Upper lobe of left lung (tissue), 6 donors: ENCODE results near the gene LCA5L. TPM values are rescaled to one million over a fixed set of nuclear protein-coding genes. Genes with fewer than 3 reads are reported as not detected.
"Not testable (repeated sequence)": the region's sequence is repeated elsewhere in the genome, so short reads cannot be mapped to it uniquely, and the experiment has no call there.

Experiments used
- ATAC-seq, 2 donors: fragments of 200-7000 bp; cut with Tn5 transposase; one replicate each; pipeline ENCODE4 v1.9.1; 2022; ENCODE audit warnings: mild to moderate bottlenecking in 2 of 2, moderate library complexity in 2 of 2; ENCODE audit not compliant: low FRiP score in 2 of 2
- DNase-seq, 2 donors: peaks; one replicate each; pipeline ENCODE4 v3.0.0-alpha.2; 2019 to 2020
- H3K27ac ChIP-seq, 4 donors: fragments of 200-600 bp; sonication (generic); one replicate each; pipeline ENCODE4 v1.5.1; 2016 to 2019
- H3K27me3 ChIP-seq, 4 donors: fragments of 200-600 bp; sonication (generic); one replicate each; pipeline ENCODE4 v1.5.1; 2017 to 2019
- H3K36me3 ChIP-seq, 4 donors: fragments of 200-600 bp; sonication (generic); one replicate each; pipeline ENCODE4 v1.5.1; 2016 to 2019
- H3K4me1 ChIP-seq, 4 donors: fragments of 200-600 bp; sonication (generic); one replicate each; pipeline ENCODE4 v1.5.1; 2018 to 2019
- H3K4me3 ChIP-seq, 4 donors: fragments of 200-600 bp; sonication (generic); one replicate each; pipeline ENCODE4 v1.5.1; 2017 to 2019; ENCODE audit warnings: mild to moderate bottlenecking in 2 of 4, moderate library complexity in 1 of 4
- H3K9me3 ChIP-seq, 4 donors: fragments of 200-600 bp; sonication (generic); one replicate each; pipeline ENCODE4 v1.5.1; 2018 to 2019
- EP300 ChIP-seq, 4 donors: sonication (generic); formaldehyde crosslinking; IDR thresholded peaks; one replicate each; pipeline ENCODE4 v1.5.1; 2017; ENCODE audit warnings: antibody characterized with exemption in 4 of 4, control low read depth in 2 of 4
- POLR2A ChIP-seq, 4 donors: fragments of 450-650 bp; IDR thresholded peaks; one replicate each; pipeline ENCODE4 v1.5.1; 2016 to 2017; ENCODE audit warnings: antibody characterized with exemption in 4 of 4, mild to moderate bottlenecking in 2 of 4
- POLR2AphosphoS5 ChIP-seq, 2 donors: sonication (generic); formaldehyde crosslinking; IDR thresholded peaks; one replicate each; pipeline ENCODE4 v1.5.1; 2017; ENCODE audit warnings: antibody characterized with exemption in 2 of 2
- WGBS, 2 donors: methylation state at CpG; one replicate each; pipeline ENCODE4 v1.1.5; 2017 to 2018; 5-methylcytosine and 5-hydroxymethylcytosine counted together
- total RNA-seq, 6 donors: library from RNA; depleted of rRNA in 4 of 6; stranded (reverse); fragments of >200 nt in 4 of 6; gene quantifications; one replicate each; pipeline versions ENCODE4 v1.1.0 to v1.2.1, GENCODE V29; 2016 to 2021
- TF ChIP-seq, protein P1 (sequence below), 6 experiments: fragments of 450-650 bp in 4 of 6; fragments of 200-600 bp in 2 of 6; sonication (generic) in 2 of 6; IDR thresholded peaks; one replicate each; pipeline ENCODE4 v1.5.1; 2016 to 2019; ENCODE audit warnings: antibody characterized with exemption in 6 of 6
- donor health status: DM: no; HTN: no; CAD: no; lungs with moderate emphysema.
- donor health status: DM: no; HTN: yes; CAD: no; lungs with severe emphysema.

LCA5L gene
- total RNA-seq, 6 donors from 2014 or later = 1.9 to 16.6 (median 2.5) TPM; not detected in 1

DNA sequence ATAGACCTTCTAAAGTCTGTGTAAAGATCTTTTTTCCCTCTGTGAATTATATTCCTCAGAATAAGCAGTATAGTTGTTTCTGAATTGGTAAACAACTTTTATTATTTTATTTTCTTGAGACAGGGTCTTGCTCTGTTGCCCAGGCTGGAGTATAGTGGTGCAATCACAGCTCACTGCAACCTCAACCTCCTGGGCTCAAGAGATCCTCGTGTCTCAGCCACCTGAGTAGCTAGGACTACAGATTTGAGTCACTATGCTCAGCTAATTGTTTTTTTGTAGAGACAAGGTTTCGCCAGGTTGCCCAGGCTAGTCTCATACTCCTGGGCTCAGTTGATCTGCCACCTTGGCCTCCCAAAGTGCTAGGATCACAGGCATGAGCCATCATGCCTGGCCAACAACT is 70.1 kb downstream of the LCA5L start:
- TF ChIP-seq, protein P1, sequence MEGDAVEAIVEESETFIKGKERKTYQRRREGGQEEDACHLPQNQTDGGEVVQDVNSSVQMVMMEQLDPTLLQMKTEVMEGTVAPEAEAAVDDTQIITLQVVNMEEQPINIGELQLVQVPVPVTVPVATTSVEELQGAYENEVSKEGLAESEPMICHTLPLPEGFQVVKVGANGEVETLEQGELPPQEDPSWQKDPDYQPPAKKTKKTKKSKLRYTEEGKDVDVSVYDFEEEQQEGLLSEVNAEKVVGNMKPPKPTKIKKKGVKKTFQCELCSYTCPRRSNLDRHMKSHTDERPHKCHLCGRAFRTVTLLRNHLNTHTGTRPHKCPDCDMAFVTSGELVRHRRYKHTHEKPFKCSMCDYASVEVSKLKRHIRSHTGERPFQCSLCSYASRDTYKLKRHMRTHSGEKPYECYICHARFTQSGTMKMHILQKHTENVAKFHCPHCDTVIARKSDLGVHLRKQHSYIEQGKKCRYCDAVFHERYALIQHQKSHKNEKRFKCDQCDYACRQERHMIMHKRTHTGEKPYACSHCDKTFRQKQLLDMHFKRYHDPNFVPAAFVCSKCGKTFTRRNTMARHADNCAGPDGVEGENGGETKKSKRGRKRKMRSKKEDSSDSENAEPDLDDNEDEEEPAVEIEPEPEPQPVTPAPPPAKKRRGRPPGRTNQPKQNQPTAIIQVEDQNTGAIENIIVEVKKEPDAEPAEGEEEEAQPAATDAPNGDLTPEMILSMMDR (IDR thresholded peaks at IDR 0.05) = no peak
- no peak for TF ChIP-seq POLR2AphosphoS5 (IDR thresholded peaks at IDR 0.05)
- no peak for TF ChIP-seq EP300 (IDR thresholded peaks at IDR 0.05)
- no peak for TF ChIP-seq POLR2A (IDR thresholded peaks at IDR 0.05)
- Histone ChIP-seq H3K4me3 (no peak overlapping the region), H3K9me3 (no peaks in the 10 kb centered on the region), H3K27me3 (no peaks in the 10 kb centered on the region), H3K4me1 (peaks cover 0 to 12% (median 2%) of the 10 kb centered on the region in 4 donors), H3K36me3 (no peaks in the 10 kb centered on the region), H3K27ac (no peak overlapping the region)
- DNase-seq (no peak), ATAC-seq (no peak)
- WGBS, 2 donors = 85 to 86% methylated on average over 2 of the region's 2 CpGs

DNA sequence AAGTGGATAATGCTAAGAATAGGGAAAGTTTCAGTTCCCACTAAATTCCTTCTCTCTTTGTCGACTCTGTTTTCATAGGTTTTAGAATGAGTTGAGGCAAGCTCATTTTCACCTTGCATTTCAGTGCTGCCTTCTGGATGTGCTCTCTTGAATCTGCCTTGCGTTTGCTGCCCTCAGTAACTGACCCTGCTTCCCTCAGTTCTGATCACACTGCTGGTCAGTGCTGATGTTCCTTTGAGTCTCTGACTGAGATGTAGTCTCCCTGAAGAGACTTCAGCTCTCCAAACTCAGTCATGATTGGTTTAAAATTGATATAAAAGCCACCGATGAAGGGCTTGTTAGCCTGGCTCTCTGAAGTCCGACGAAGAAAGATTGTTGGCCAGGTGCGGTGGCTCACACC is 71.5 kb downstream of the LCA5L start:
- no peak overlapping the region for H3K27ac ChIP-seq
- peaks cover 0 to 7% (median 0%) of the 10 kb centered on the region in 4 donors for H3K4me1 ChIP-seq
- DNase-seq = no peak
- H3K9me3 ChIP-seq = no peaks in the 10 kb centered on the region
- ATAC-seq = no peak
- no peak overlapping the region for H3K4me3 ChIP-seq
- TF ChIP-seq POLR2A (IDR thresholded peaks at IDR 0.05) (no peak), EP300 (IDR thresholded peaks at IDR 0.05) (no peak), POLR2AphosphoS5 (IDR thresholded peaks at IDR 0.05) (no peak)
- TF ChIP-seq, protein P1 (IDR thresholded peaks at IDR 0.05) = no peak
- no peaks in the 10 kb centered on the region for H3K36me3 ChIP-seq
- 80 to 83% methylated on average over 6 of the region's 6 CpGs for WGBS, 2 donors
- no peaks in the 10 kb centered on the region for H3K27me3 ChIP-seq

DNA sequence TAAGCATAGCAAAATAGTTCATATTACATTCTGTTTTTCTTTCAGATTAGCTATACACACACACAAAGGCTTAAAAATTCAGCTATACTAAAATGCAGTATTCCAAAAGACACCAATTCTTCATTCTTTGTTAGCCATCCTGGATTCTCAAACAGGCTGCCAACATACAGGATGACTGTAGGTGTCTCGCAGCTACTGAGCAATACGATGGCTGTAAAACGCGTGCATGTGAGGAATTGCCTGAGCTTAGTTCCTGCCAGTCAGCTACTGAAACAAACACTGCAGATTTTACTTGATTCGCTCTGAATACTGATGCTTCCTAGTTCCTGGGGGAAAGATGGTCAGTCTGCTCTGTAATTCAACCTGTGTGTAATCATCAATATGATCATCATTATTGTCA is 71.9 kb downstream of the LCA5L start:
- Histone ChIP-seq H3K9me3 (no peaks in the 10 kb centered on the region), H3K36me3 (no peaks in the 10 kb centered on the region), H3K4me3 (no peak overlapping the region), H3K27me3 (no peaks in the 10 kb centered on the region), H3K27ac (no peak overlapping the region), H3K4me1 (peaks cover 0 to 7% (median 0%) of the 10 kb centered on the region in 4 donors)
- ATAC-seq (no peak), DNase-seq (no peak)
- 27 to 33% methylated on average over 5 of the region's 5 CpGs for WGBS, 2 donors
- no peak for TF ChIP-seq POLR2AphosphoS5 (IDR thresholded peaks at IDR 0.05)
- TF ChIP-seq, protein P1 (IDR thresholded peaks at IDR 0.05) = peak in 1 of 6 experiments; percentile 20
- no peak for TF ChIP-seq POLR2A (IDR thresholded peaks at IDR 0.05)
- TF ChIP-seq EP300 (IDR thresholded peaks at IDR 0.05) = no peak

DNA sequence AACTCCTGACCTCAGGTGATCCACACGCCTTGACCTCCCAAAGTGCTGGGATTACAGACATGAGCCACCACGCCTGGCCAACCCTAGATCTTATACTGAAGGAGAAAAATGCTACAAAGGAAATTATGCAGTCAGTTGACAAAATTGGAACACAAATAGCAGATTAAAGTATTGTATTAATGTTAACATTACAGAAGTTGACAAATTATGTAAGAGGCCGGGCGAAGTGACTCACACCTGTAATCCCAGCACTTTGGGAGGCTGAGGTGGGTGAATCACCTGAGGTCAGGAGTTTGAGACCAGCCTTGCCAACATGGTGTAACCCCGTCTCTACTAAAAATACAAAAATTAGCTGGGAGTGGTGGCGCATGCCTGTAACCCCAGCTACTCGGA is 75.7 kb downstream of the LCA5L start:
- H3K27me3 ChIP-seq, DNase-seq, H3K36me3 ChIP-seq, ATAC-seq, H3K27ac ChIP-seq, H3K4me1 ChIP-seq, H3K9me3 ChIP-seq, H3K4me3 ChIP-seq: not testable (repeated sequence)
- 47 to 63% methylated on average over 7 of the region's 7 CpGs for WGBS, 2 donors

DNA sequence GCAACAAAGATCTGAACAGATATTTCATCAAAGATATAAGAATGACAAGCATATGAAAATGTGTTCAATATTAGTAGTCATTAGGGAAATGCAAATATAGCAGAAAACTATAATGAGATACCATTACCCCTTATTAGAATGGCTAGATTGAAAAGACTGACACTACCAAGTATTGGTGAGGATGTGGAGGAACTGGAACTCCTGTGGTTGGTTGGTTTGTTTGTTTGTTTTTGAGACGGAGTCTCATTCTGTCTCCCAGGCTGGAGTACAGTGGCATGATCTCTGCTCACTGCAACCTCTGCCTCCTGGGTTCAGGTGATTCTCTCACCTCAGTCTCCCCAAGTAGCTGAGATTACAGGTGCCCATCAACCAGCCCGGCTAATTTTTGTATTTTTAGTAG is 77.8 kb downstream of the LCA5L start:
- 88 to 97% methylated on average over 2 of the region's 2 CpGs for WGBS, 2 donors
- no peak for TF ChIP-seq EP300 (IDR thresholded peaks at IDR 0.05)
- no peak for TF ChIP-seq POLR2AphosphoS5 (IDR thresholded peaks at IDR 0.05)
- TF ChIP-seq, protein P1 (IDR thresholded peaks at IDR 0.05) = no peak
- TF ChIP-seq POLR2A (IDR thresholded peaks at IDR 0.05) = no peak
- no peaks in the 10 kb centered on the region for H3K9me3 ChIP-seq

More for the DNA sequence above, 77.8 kb downstream of the LCA5L start:
- Histone ChIP-seq H3K4me3 (no peak overlapping the region), H3K4me1 (peaks cover 0 to 4% (median 0%) of the 10 kb centered on the region in 4 donors), H3K36me3 (no peaks in the 10 kb centered on the region), H3K27ac (no peak overlapping the region), H3K27me3 (no peaks in the 10 kb centered on the region)
- ATAC-seq (no peak), DNase-seq (no peak)
